Measurements from ENCODE around the gene SLC35D3.

DNA sequence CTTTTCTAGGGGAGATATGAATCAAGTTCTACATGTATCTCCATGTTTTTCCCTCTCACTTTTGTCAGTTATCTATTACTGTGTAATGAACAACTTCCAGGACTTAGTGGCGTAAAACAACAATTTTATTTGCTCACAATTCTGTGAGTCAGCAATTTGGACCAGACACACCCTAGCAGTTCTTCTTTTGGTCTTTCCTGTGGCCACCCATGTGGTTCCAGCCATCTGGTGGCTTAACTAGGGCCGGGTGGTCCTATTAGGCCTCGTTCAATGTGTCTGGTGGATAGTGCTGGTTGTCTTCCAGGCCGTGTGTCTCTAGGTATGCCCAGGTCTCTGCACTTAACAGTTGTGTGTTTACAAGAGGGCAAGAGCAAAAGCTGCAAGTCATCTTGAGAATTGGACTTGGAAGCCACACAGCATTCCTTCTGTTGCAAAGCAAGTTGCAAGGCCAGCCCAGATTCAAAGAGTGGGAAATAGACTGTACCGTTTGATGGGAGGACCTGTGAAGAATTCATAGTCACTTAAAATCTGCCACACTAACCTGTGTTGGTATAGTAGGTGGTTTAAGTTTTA, 20.8 kb upstream of the SLC35D3 start:
- TF ChIP-seq, protein P1, sequence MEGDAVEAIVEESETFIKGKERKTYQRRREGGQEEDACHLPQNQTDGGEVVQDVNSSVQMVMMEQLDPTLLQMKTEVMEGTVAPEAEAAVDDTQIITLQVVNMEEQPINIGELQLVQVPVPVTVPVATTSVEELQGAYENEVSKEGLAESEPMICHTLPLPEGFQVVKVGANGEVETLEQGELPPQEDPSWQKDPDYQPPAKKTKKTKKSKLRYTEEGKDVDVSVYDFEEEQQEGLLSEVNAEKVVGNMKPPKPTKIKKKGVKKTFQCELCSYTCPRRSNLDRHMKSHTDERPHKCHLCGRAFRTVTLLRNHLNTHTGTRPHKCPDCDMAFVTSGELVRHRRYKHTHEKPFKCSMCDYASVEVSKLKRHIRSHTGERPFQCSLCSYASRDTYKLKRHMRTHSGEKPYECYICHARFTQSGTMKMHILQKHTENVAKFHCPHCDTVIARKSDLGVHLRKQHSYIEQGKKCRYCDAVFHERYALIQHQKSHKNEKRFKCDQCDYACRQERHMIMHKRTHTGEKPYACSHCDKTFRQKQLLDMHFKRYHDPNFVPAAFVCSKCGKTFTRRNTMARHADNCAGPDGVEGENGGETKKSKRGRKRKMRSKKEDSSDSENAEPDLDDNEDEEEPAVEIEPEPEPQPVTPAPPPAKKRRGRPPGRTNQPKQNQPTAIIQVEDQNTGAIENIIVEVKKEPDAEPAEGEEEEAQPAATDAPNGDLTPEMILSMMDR (IDR thresholded peaks at IDR 0.05; ENCODE audit: low read depth, low read length, poor library complexity, severe bottlenecking): no peak
- no peak for TF ChIP-seq EZH2phosphoT487 (IDR thresholded peaks at IDR 0.05; ENCODE audit: borderline replicate concordance, low read length)
